ENCODE measurements around the gene ADAMTS18. TPM values are rescaled to one million over a fixed set of nuclear protein-coding genes. Genes with fewer than 3 reads are reported as not detected.

Gene ADAMTS18
- total and polyA plus RNA-seq, 2 donors (not counting 3 experiments of a cell fraction or from before 2014, with no cell fraction given): 18.4 to 27.5 TPM

GRCh38 chr16:77304877-77305276 is 130.0 kb downstream of the ADAMTS18 start:
- no peak for DNase-seq (ENCODE audit: low read depth, low spot score)
- H3K9me3 ChIP-seq (replicated peaks; ENCODE audit: control insufficient read depth, insufficient read depth, low read length): no peaks in the 10 kb centered on the region
- H3K4me3 ChIP-seq (replicated peaks in 1 of 3; ENCODE audit: insufficient read depth in 1 of 3, low read depth in 1 of 3, low read length in 3 of 3): no peak overlapping the region
- TF ChIP-seq MAX (IDR thresholded peaks at IDR 0.05; ENCODE audit: insufficient read depth, insufficient read length) (no peak), POLR2AphosphoS5 (IDR thresholded peaks at IDR 0.05; ENCODE audit: insufficient read depth, low read depth, low read length) (no peak), JUN (IDR thresholded peaks at IDR 0.05; ENCODE audit: borderline replicate concordance, insufficient read depth, insufficient read length, low read depth) (no peak), EZH2 (IDR thresholded peaks at IDR 0.05; ENCODE audit: borderline replicate concordance, low read depth, low read length, severe bottlenecking) (no peak), GATA2 (IDR thresholded peaks at IDR 0.05; ENCODE audit: insufficient read depth, insufficient read length, low read depth, low read length) (no peak), CTCF (IDR thresholded peaks at IDR 0.05; ENCODE audit: extremely low read depth in 1 of 2, insufficient read depth in 1 of 2, low read depth in 1 of 2, low read length in 2 of 2) (no peak)
- intact Hi-C loops (cut with micrococcal nuclease): loop anchor here (5.0 kb wide), 1 partner anchor 417 kb away; the partner anchor contains the start of gene NUDT7
- no peak overlapping the region for H3K27ac ChIP-seq (ENCODE audit: insufficient read depth, low read depth, low read length)
- H2AFZ ChIP-seq (ENCODE audit: low read depth, low read length): no peak overlapping the region
- ChIA-PET CTCF (interaction anchor here (0.7 to 0.8 kb wide), 2 partner anchors 68 to 279 kb away, joined by 3 read pairs; no protein-coding TSS in a partner anchor), POLR2A (no interaction called here)
- FAIRE-seq: peak; percentile 28
- no peak overlapping the region for H3K9ac ChIP-seq (replicated peaks; ENCODE audit: extremely low read depth, insufficient read depth, low read length)
- H3K4me1 ChIP-seq (ENCODE audit: control insufficient read depth, extremely low read depth, insufficient read depth, low read length): peaks cover 34% of the 10 kb centered on the region
- no peak overlapping the region for H3K4me2 ChIP-seq (ENCODE audit: insufficient read depth, low read length)
- dilution Hi-C loops (cut with MboI; ENCODE audit: extremely low pct_ligation_motif_present, low sequenced_read_pairs): no loop called here
- no peaks in the 10 kb centered on the region for H3K9me1 ChIP-seq (replicated peaks; ENCODE audit: control insufficient read depth, extremely low read depth, insufficient read depth, low read length)
- no peaks in the 10 kb centered on the region for H4K20me1 ChIP-seq (replicated peaks; ENCODE audit: control insufficient read depth, extremely low read depth, insufficient read depth, low read length)
- BruUV-seq (replicated peaks): no TSS peak
- H3K36me3 ChIP-seq (ENCODE audit: control insufficient read depth in 2 of 2, extremely low read depth in 1 of 2, insufficient read depth in 2 of 2, low read length in 2 of 2): no peaks in the 10 kb centered on the region
- no peaks in the 10 kb centered on the region for H3K79me2 ChIP-seq (ENCODE audit: control insufficient read depth, insufficient read depth, low read length)
- H3K27me3 ChIP-seq (ENCODE audit: control insufficient read depth in 2 of 2, insufficient read depth in 2 of 2, low read length in 2 of 2): no peaks in the 10 kb centered on the region
